ENCODE data around the gene P4HA3.

P4HA3 gene

GRCh38 chr11:74265256-74265655 lies 46.2 kb downstream of the P4HA3 start:
- peaks cover 2% of the 10 kb centered on the region for H3K9me3 ChIP-seq (ENCODE audit: control insufficient read depth, insufficient read depth, low read length)
- no peaks in the 10 kb centered on the region for H3K4me1 ChIP-seq (ENCODE audit: insufficient read depth, low read length)
- no peak overlapping the region for H3K9ac ChIP-seq (ENCODE audit: low read depth, low read length)
- H3K36me3 ChIP-seq (ENCODE audit: insufficient read depth, low read length) = no peaks in the 10 kb centered on the region

GRCh38 chr11:74262725-74263124 lies 48.7 kb downstream of the P4HA3 start:
- peaks cover 2% of the 10 kb centered on the region for H3K9me3 ChIP-seq (ENCODE audit: control insufficient read depth, insufficient read depth, low read length)
- H3K4me1 ChIP-seq (ENCODE audit: insufficient read depth, low read length) = no peaks in the 10 kb centered on the region
- H3K9ac ChIP-seq (ENCODE audit: low read depth, low read length) = no peak overlapping the region
- no peaks in the 10 kb centered on the region for H3K36me3 ChIP-seq (ENCODE audit: insufficient read depth, low read length)

- H3K4me1 ChIP-seq (ENCODE audit: insufficient read depth, low read length) = no peaks in the 10 kb centered on the region
- H3K9ac ChIP-seq (ENCODE audit: low read depth, low read length) = no peak overlapping the region
- H3K9me3 ChIP-seq (ENCODE audit: control insufficient read depth, insufficient read depth, low read length) = peaks cover 2% of the 10 kb centered on the region
- no peaks in the 10 kb centered on the region; the same call in 1 of the 2 replicates for H3K36me3 ChIP-seq (ENCODE audit: insufficient read depth, low read length)
Observed at GRCh38 chr11:74257959-74258553, 53.4 kb downstream of the P4HA3 start.

- Histone ChIP-seq H3K36me3 (ENCODE audit: insufficient read depth, low read length) (no peaks in the 10 kb centered on the region; the same call in none of the 2 replicates), H3K4me1 (ENCODE audit: insufficient read depth, low read length) (no peaks in the 10 kb centered on the region), H3K9ac (ENCODE audit: low read depth, low read length) (no peak overlapping the region), H3K9me3 (ENCODE audit: control insufficient read depth, insufficient read depth, low read length) (peaks cover 2% of the 10 kb centered on the region)
Observed at GRCh38 chr11:74256378-74257133, 54.9 kb downstream of the P4HA3 start.

GRCh38 chr11:74255741-74256375 lies 55.6 kb downstream of the P4HA3 start:
- Histone ChIP-seq H3K4me1 (ENCODE audit: insufficient read depth, low read length) (no peaks in the 10 kb centered on the region), H3K9me3 (ENCODE audit: control insufficient read depth, insufficient read depth, low read length) (no peaks in the 10 kb centered on the region), H3K9ac (ENCODE audit: low read depth, low read length) (no peak overlapping the region), H3K36me3 (ENCODE audit: insufficient read depth, low read length) (no peaks in the 10 kb centered on the region; the same call in none of the 2 replicates)

- Histone ChIP-seq H3K9me3 (ENCODE audit: control insufficient read depth, insufficient read depth, low read length) (no peaks in the 10 kb centered on the region), H3K36me3 (ENCODE audit: insufficient read depth, low read length) (no peaks in the 10 kb centered on the region; the same call in none of the 2 replicates), H3K9ac (ENCODE audit: low read depth, low read length) (no peak overlapping the region), H3K4me1 (ENCODE audit: insufficient read depth, low read length) (peaks cover 6% of the 10 kb centered on the region; the same call in 1 of the 2 replicates)
Observed at GRCh38 chr11:74253361-74253760, 58.1 kb downstream of the P4HA3 start.

GRCh38 chr11:74249496-74249895 lies 61.9 kb downstream of the P4HA3 start:
- H3K9ac ChIP-seq (ENCODE audit: low read depth, low read length) = no peak overlapping the region
- H3K9me3 ChIP-seq (ENCODE audit: control insufficient read depth, insufficient read depth, low read length) = no peaks in the 10 kb centered on the region
- no peaks in the 10 kb centered on the region; the same call in none of the 2 replicates for H3K36me3 ChIP-seq (ENCODE audit: insufficient read depth, low read length)
- peaks cover 6% of the 10 kb centered on the region; the same call in 1 of the 2 replicates for H3K4me1 ChIP-seq (ENCODE audit: insufficient read depth, low read length)

GRCh38 chr11:74248469-74248868 lies 63.0 kb downstream of the P4HA3 start:
- Histone ChIP-seq H3K36me3 (ENCODE audit: insufficient read depth, low read length) (no peaks in the 10 kb centered on the region; the same call in none of the 2 replicates), H3K9ac (ENCODE audit: low read depth, low read length) (no peak overlapping the region), H3K9me3 (ENCODE audit: control insufficient read depth, insufficient read depth, low read length) (no peaks in the 10 kb centered on the region), H3K4me1 (ENCODE audit: insufficient read depth, low read length) (peaks cover 6% of the 10 kb centered on the region; the same call in 1 of the 2 replicates)

- Histone ChIP-seq H3K9ac (ENCODE audit: low read depth, low read length) (no peak overlapping the region), H3K36me3 (ENCODE audit: insufficient read depth, low read length) (no peaks in the 10 kb centered on the region), H3K4me1 (ENCODE audit: insufficient read depth, low read length) (no peaks in the 10 kb centered on the region), H3K9me3 (ENCODE audit: control insufficient read depth, insufficient read depth, low read length) (no peaks in the 10 kb centered on the region)
Observed at GRCh38 chr11:74238243-74238642, 73.2 kb downstream of the P4HA3 start.

- no peaks in the 10 kb centered on the region for H3K36me3 ChIP-seq (ENCODE audit: insufficient read depth, low read length)
Observed at GRCh38 chr11:74237541-74237940, 73.9 kb downstream of the P4HA3 start.

GRCh38 chr11:74235121-74235520 lies 76.3 kb downstream of the P4HA3 start:
- H3K36me3 ChIP-seq (ENCODE audit: insufficient read depth, low read length) = no peaks in the 10 kb centered on the region
- no peaks in the 10 kb centered on the region for H3K4me1 ChIP-seq (ENCODE audit: insufficient read depth, low read length)
- H3K9ac ChIP-seq (ENCODE audit: low read depth, low read length) = no peak overlapping the region
- H3K9me3 ChIP-seq (ENCODE audit: control insufficient read depth, insufficient read depth, low read length) = no peaks in the 10 kb centered on the region

More at GRCh38 chr11:74237541-74237940, 73.9 kb downstream of the P4HA3 start:
- no peak overlapping the region for H3K9ac ChIP-seq (ENCODE audit: low read depth, low read length)
- H3K9me3 ChIP-seq (ENCODE audit: control insufficient read depth, insufficient read depth, low read length) = no peaks in the 10 kb centered on the region
- H3K4me1 ChIP-seq (ENCODE audit: insufficient read depth, low read length) = no peaks in the 10 kb centered on the region

- Histone ChIP-seq H3K9ac (ENCODE audit: low read depth, low read length) (no peak overlapping the region), H3K9me3 (ENCODE audit: control insufficient read depth, insufficient read depth, low read length) (no peaks in the 10 kb centered on the region), H3K4me1 (ENCODE audit: insufficient read depth, low read length) (no peaks in the 10 kb centered on the region), H3K36me3 (ENCODE audit: insufficient read depth, low read length) (no peaks in the 10 kb centered on the region)
Observed at GRCh38 chr11:74233683-74234082, 77.8 kb downstream of the P4HA3 start.

GRCh38 chr11:74232311-74232950 lies 79.0 kb downstream of the P4HA3 start:
- Histone ChIP-seq H3K9ac (ENCODE audit: low read depth, low read length) (no peak overlapping the region), H3K4me1 (ENCODE audit: insufficient read depth, low read length) (no peaks in the 10 kb centered on the region), H3K9me3 (ENCODE audit: control insufficient read depth, insufficient read depth, low read length) (no peaks in the 10 kb centered on the region), H3K36me3 (ENCODE audit: insufficient read depth, low read length) (no peaks in the 10 kb centered on the region)

- no peaks in the 10 kb centered on the region for H3K4me1 ChIP-seq (ENCODE audit: insufficient read depth, low read length)
- H3K9ac ChIP-seq (ENCODE audit: low read depth, low read length) = no peak overlapping the region
Observed at GRCh38 chr11:74226907-74227306, 84.5 kb downstream of the P4HA3 start.

More at GRCh38 chr11:74226907-74227306, 84.5 kb downstream of the P4HA3 start:
- Histone ChIP-seq H3K9me3 (ENCODE audit: control insufficient read depth, insufficient read depth, low read length) (no peaks in the 10 kb centered on the region), H3K36me3 (ENCODE audit: insufficient read depth, low read length) (no peaks in the 10 kb centered on the region; the same call in 1 of the 2 replicates)

All from ES-I3 (cell line).